IPS-11a (cell line): Measurements from ENCODE around the gene PPP1R36.
"Not testable (repeated sequence)": the region's sequence is repeated elsewhere in the genome, so short reads cannot be mapped to it uniquely, and the experiment has no call there.

Experiments used
- H3K4me3 ChIP-seq: one replicate; pipeline ENCODE4 v1.5.1; 2013; ENCODE audit warnings: low read depth, low read length, control low read depth

PPP1R36 gene

DNA sequence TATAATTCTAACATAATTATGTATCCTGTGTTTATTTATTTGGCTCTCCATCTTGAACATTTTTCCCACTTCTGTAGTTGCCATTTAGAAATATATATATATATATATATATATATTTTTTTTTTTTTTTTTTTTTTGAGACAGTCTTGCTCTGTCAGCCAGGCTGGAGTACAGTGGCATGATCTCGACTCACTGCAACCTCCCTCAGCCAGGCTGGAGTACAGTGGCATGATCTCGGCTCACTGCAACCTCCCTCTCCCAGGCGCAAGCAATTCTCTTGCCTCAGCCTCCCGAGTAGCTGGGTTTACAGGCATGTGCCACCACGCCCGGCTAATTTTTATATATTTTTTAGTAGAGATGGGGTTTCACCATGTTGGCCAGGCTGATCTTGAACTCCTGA, 32.1 kb upstream of the PPP1R36 start:
- not testable (repeated sequence) for H3K4me3 ChIP-seq

DNA sequence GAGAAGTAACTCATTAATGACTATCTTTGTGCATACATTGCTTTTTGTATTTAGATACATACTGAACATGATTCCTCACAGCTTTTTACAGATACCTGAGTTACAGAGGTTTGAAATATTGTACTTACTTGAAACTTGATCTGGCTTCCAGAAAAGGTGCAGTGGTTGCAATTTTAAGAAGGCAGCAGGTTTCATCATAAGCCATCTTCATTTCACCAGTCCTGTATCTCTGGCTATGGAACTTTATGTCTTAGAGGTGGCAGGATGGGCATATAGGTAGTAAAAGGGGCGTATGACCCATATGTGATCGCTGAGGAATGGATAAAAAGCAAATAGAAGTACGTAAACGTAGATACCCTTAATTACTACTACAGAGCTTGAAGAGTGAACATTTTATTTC, 31.5 kb upstream of the PPP1R36 start:
- no peak overlapping the region for H3K4me3 ChIP-seq

- no peak overlapping the region for H3K4me3 ChIP-seq
Measured at GRCh38 chr14:64520699-64521098, 29.1 kb upstream of the PPP1R36 start.

GRCh38 chr14:64522591-64523355, 27.0 kb upstream of the PPP1R36 start:
- H3K4me3 ChIP-seq, result no peak overlapping the region

- H3K4me3 ChIP-seq, result no peak overlapping the region
Measured at GRCh38 chr14:64525354-64525753, 24.4 kb upstream of the PPP1R36 start.

- H3K4me3 ChIP-seq, result no peak overlapping the region
Measured at GRCh38 chr14:64531567-64531966, 18.2 kb upstream of the PPP1R36 start.

DNA sequence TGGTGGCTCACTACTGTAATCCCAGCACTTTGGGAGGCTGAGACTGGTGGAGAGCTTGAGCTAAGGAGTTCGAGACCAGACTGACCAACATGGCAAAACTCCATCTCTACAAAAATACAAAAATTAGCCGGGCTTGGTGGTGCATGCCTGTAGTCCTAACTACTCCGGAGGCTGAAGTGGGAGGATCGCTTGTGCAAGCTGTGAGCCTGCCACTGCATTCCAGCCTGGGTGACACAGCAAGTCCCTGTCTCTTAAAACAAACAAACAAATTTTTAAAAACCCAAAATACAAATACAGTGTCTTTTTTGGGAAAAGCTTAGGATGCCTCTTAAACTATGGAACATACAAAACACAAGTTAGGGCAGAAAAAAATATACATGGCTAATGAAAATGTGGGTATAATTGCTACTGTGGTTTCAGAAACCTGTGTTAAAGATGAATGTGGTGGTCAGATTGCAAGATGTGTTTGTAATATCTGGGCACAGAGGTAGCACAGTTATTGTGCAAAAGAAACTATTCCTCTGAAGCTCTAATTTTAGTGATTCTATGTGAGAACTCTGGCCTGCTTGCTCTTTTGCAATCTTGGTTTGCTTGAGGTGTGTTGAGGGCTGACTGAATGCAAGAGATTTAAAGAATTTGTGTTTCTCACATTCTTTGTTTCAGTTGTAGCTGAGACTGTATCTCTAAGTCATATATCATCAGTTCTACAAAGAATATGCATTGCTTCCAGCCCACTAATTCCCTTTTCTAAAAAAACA, 13.1 kb upstream of the PPP1R36 start:
- H3K4me3 ChIP-seq, result no peak overlapping the region

DNA sequence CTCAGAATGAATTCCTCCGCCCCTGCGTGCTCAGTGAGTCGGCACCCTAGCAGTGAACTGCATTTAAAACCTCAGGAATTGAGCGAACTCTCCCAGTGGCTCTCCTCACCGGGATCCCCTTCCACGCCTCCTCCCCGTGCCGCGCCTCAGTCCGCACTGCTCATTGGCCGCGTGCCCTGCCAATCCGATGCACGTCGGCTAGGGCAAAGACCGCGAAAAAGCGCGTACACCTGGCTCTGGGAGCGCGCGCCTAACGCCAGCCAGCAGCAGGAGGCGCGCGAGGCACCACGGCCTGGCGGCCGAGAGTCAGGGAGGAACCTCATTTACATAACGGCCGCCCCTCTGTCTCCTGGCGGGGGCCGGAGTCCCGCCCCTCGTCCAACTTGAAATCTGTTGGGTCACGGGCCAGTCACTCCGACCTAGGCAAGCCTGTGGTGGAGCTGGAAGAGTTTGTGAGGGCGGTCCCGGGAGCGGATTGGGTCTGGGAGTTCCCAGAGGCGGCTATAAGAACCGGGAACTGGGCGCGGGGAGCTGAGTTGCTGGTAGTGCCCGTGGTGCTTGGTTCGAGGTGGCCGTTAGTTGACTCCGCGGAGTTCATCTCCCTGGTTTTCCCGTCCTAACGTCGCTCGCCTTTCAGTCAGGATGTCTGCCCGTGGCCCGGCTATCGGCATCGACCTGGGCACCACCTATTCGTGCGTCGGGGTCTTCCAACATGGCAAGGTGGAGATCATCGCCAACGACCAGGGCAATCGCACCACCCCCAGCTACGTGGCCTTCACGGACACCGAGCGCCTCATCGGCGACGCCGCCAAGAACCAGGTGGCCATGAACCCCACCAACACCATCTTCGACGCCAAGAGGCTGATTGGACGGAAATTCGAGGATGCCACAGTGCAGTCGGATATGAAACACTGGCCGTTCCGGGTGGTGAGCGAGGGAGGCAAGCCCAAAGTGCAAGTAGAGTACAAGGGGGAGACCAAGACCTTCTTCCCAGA, 9.3 kb upstream of the PPP1R36 start, which contains the start of gene HSPA2:
TSS of gene HSPA2 (plus strand) at position 534 of the 995 bp plus-strand sequence. CDS start at position 643, 109 bp downstream.
- peak within 1 kb of the TSS; percentile 50 for H3K4me3 ChIP-seq

- H3K4me3 ChIP-seq, result no peak overlapping the region
Measured at GRCh38 chr14:64541261-64541971, 8.3 kb upstream of the PPP1R36 start.

DNA sequence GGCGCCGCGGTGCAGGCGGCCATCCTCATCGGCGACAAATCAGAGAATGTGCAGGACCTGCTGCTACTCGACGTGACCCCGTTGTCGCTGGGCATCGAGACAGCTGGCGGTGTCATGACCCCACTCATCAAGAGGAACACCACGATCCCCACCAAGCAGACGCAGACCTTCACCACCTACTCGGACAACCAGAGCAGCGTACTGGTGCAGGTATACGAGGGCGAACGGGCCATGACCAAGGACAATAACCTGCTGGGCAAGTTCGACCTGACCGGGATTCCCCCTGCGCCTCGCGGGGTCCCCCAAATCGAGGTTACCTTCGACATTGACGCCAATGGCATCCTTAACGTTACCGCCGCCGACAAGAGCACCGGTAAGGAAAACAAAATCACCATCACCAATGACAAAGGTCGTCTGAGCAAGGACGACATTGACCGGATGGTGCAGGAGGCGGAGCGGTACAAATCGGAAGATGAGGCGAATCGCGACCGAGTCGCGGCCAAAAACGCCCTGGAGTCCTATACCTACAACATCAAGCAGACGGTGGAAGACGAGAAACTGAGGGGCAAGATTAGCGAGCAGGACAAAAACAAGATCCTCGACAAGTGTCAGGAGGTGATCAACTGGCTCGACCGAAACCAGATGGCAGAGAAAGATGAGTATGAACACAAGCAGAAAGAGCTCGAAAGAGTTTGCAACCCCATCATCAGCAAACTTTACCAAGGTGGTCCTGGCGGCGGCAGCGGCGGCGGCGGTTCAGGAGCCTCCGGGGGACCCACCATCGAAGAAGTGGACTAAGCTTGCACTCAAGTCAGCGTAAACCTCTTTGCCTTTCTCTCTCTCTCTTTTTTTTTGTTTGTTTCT, 7.6 kb upstream of the PPP1R36 start:
- H3K4me3 ChIP-seq, result peak overlapping the region; percentile 27

- peak overlapping the region; percentile 27 for H3K4me3 ChIP-seq
Measured at GRCh38 chr14:64542836-64543201, 6.9 kb upstream of the PPP1R36 start.

GRCh38 chr14:64544607-64545312, 5.0 kb upstream of the PPP1R36 start:
- H3K4me3 ChIP-seq, result no peak overlapping the region

DNA sequence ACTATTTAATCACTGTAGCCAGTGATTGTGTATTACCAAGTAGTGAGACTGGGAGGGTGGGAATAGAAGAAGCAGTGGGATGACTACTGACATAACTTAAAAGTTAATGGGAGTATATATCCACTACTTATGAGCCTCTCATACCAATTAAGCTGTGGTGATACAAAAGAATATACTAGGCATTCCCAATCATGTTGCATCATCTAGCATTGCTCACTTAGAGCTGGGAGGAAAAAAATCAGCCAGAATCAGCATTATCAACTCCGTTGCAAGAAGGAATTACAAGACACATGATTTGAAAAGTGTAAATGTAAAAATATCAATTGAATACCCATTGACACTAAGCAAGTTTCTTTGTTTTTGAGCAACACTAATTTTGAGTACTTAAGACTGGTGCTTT, 745 bp upstream of the PPP1R36 start:
- no peak overlapping the region for H3K4me3 ChIP-seq

GRCh38 chr14:64550621-64551333, 1.0 kb downstream of the PPP1R36 start:
- no peak overlapping the region for H3K4me3 ChIP-seq

- H3K4me3 ChIP-seq, result no peak overlapping the region
Measured at GRCh38 chr14:64554556-64554955, 4.8 kb downstream of the PPP1R36 start.

DNA sequence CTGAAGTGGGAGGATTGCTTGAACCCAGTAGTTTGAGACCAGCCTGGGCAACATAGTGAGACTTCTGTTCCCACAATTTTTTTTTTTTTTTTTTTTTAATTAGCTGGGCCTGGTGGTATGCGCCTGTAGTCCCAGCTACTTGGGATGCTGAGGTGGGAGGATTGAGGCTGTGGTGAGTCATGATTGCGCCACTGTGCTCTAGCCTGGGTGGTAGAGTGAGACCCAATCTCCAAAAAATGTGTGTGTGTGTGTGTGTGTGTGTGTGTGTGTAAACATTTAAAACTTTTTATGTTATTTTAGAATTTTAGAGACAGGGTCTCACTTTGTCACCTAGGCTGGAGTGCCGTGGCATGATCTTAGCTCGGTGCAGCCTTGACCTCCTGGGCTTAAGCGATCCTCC, 6.8 kb downstream of the PPP1R36 start:
- H3K4me3 ChIP-seq, result no peak overlapping the region

GRCh38 chr14:64558216-64558615, 8.5 kb downstream of the PPP1R36 start:
- not testable (repeated sequence) for H3K4me3 ChIP-seq

DNA sequence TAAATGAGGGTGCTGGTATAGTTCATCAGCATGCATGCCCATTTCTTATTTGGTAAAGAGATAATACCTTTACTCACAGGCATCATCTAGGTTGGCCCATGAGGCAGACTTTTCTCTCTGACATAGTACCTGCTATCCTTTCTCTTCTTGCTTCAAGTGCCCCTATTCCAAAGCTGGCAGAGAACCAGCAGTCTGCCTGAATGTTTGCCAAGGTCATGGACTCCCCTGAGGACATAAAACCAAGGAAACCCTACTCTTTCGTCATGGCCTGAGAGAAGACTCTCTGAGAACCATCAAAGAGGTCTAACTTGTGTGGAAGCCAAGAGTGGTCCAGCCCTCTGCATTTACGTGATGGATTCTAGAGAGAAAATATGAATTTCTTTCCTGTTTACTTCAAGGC, 11.9 kb downstream of the PPP1R36 start:
- no peak overlapping the region for H3K4me3 ChIP-seq
